ENCODE measurements around the gene FASN. TPM values are rescaled to one million over a fixed set of nuclear protein-coding genes. Genes with fewer than 3 reads are reported as not detected.

The FASN gene
- total and polyA plus RNA-seq, 2 donors (not counting 1 experiment from before 2014, with no cell fraction given): 19.4 to 35.6 TPM

DNA sequence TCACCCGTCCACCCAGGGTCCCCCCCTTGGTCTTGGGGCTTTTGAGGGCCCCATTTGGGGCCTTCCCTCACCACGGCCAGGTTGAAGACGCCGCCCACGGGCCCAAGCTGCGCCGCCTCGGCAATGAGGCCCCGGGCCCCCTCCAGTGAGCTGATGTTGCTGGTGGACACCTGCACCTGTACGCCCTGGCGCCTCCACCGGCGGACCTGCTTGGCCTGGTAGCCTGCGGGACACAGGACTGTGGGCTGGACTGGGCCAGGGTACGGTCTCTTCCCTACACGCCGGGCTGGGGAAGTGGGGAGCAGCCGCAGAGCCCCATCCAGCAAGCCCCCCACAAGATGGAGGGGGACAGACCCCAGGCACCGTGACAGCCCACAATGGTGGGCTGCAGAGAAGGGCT is 15.6 kb downstream of the FASN start:
- Histone ChIP-seq H3K79me2 (ENCODE audit: control insufficient read depth, insufficient read depth, low read length) (no peaks in the 10 kb centered on the region), H3K4me3 (ENCODE audit: control extremely low read depth in 1 of 5, extremely low read depth in 1 of 5, insufficient read depth in 1 of 5, low read depth in 2 of 5, low read length in 4 of 5) (no peak overlapping the region), H3K9ac (ENCODE audit: low read length) (no peak overlapping the region), H3K4me2 (replicated peaks; ENCODE audit: low read depth, low read length, poor library complexity, severe bottlenecking) (no peak overlapping the region), H3K27ac (ENCODE audit: low read length in 2 of 2) (no peak overlapping the region), H3K9me3 (ENCODE audit: control extremely low read depth in 1 of 3, control insufficient read depth in 2 of 3, insufficient read depth in 1 of 3, low read length in 2 of 3) (no peaks in the 10 kb centered on the region), H3K27me3 (replicated peaks in 1 of 4; ENCODE audit: control extremely low read depth in 1 of 4, control insufficient read depth in 3 of 4, insufficient read depth in 4 of 4, low read length in 3 of 4) (no peaks in the 10 kb centered on the region), H2AFZ (ENCODE audit: insufficient read depth, low read depth, low read length, poor library complexity, severe bottlenecking) (no peak overlapping the region), H4K20me1 (ENCODE audit: control insufficient read depth, insufficient read depth, low read length, poor library complexity, severe bottlenecking) (no peaks in the 10 kb centered on the region), H3K4me1 (ENCODE audit: control insufficient read depth in 2 of 2, insufficient read depth in 2 of 2, low read length in 2 of 2) (no peaks in the 10 kb centered on the region), H3K36me3 (replicated peaks in 1 of 2; ENCODE audit: control extremely low read depth in 1 of 2, control insufficient read depth in 1 of 2, extremely low read depth in 1 of 2, insufficient read depth in 2 of 2, low read length in 1 of 2) (peaks cover 0 to 53% of the 10 kb centered on the region in 2 experiments)
- POLR2A ChIA-PET: no interaction called here
- 93% methylated on average over 19 of the region's 19 CpGs for WGBS (ENCODE audit: insufficient coverage)
- Mint-ChIP-seq H3K4me1 (no peaks in the 10 kb centered on the region), H3K4me3 (no peak overlapping the region), H3K9me3 (ENCODE audit: insufficient read depth) (no peaks in the 10 kb centered on the region), H3K27me3 (no peaks in the 10 kb centered on the region), H3K27ac (no peak overlapping the region)
- DNase-seq: no peak
- TF ChIP-seq EZH2 (IDR thresholded peaks at IDR 0.05; ENCODE audit: borderline replicate concordance, insufficient read depth, low read depth, low read length, poor library complexity, severe bottlenecking): no peak
- TF ChIP-seq, protein P1, sequence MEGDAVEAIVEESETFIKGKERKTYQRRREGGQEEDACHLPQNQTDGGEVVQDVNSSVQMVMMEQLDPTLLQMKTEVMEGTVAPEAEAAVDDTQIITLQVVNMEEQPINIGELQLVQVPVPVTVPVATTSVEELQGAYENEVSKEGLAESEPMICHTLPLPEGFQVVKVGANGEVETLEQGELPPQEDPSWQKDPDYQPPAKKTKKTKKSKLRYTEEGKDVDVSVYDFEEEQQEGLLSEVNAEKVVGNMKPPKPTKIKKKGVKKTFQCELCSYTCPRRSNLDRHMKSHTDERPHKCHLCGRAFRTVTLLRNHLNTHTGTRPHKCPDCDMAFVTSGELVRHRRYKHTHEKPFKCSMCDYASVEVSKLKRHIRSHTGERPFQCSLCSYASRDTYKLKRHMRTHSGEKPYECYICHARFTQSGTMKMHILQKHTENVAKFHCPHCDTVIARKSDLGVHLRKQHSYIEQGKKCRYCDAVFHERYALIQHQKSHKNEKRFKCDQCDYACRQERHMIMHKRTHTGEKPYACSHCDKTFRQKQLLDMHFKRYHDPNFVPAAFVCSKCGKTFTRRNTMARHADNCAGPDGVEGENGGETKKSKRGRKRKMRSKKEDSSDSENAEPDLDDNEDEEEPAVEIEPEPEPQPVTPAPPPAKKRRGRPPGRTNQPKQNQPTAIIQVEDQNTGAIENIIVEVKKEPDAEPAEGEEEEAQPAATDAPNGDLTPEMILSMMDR (IDR thresholded peaks at IDR 0.05): no peak
- intact Hi-C loops (cut with micrococcal nuclease): no loop called here
- ATAC-seq (ENCODE audit: low read depth): no peak
- CTCF ChIA-PET: no interaction called here

DNA sequence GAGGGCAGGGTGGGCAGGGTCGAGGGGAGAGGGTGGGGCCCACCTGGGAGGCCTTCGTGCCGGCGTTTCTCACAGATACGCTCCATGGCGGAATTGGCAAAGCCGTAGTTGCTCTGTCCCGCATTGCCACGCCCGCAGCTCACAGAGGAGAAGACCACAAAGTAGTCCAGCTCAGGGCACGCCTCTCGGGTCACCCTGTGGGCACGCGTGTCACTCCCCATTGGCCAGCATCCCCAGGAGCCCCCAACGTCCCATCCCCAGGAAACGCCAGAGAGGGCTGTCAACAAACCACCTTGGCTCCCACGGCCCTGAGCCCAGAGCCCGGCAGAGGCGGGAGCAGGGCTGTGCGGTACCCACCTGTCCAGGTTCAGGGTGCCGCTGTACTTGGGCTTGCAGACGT is 16.1 kb downstream of the FASN start:
- no peak overlapping the region for H3K4me3 ChIP-seq (ENCODE audit: control extremely low read depth in 1 of 5, extremely low read depth in 1 of 5, insufficient read depth in 1 of 5, low read depth in 2 of 5, low read length in 4 of 5)
- H3K9me3 Mint-ChIP-seq (ENCODE audit: insufficient read depth): no peaks in the 10 kb centered on the region
- intact Hi-C loops (cut with micrococcal nuclease): no loop called here
- POLR2A ChIA-PET: no interaction called here
- CTCF ChIA-PET: no interaction called here
- H3K9me3 ChIP-seq (ENCODE audit: control extremely low read depth in 1 of 3, control insufficient read depth in 2 of 3, insufficient read depth in 1 of 3, low read length in 2 of 3): no peaks in the 10 kb centered on the region
- no peak overlapping the region for H3K4me3 Mint-ChIP-seq
- DNase-seq: no peak
- H3K36me3 ChIP-seq (replicated peaks in 1 of 2; ENCODE audit: control extremely low read depth in 1 of 2, control insufficient read depth in 1 of 2, extremely low read depth in 1 of 2, insufficient read depth in 2 of 2, low read length in 1 of 2): peaks cover 0 to 48% of the 10 kb centered on the region in 2 experiments
- H3K27me3 ChIP-seq (replicated peaks in 1 of 4; ENCODE audit: control extremely low read depth in 1 of 4, control insufficient read depth in 3 of 4, insufficient read depth in 4 of 4, low read length in 3 of 4): no peaks in the 10 kb centered on the region
- no peaks in the 10 kb centered on the region for H4K20me1 ChIP-seq (ENCODE audit: control insufficient read depth, insufficient read depth, low read length, poor library complexity, severe bottlenecking)
- no peak overlapping the region for H3K27ac ChIP-seq (ENCODE audit: low read length in 2 of 2)
- H3K79me2 ChIP-seq (ENCODE audit: control insufficient read depth, insufficient read depth, low read length): no peaks in the 10 kb centered on the region
- no peaks in the 10 kb centered on the region for H3K4me1 ChIP-seq (ENCODE audit: control insufficient read depth in 2 of 2, insufficient read depth in 2 of 2, low read length in 2 of 2)
- ATAC-seq (ENCODE audit: low read depth): no peak
- H3K27me3 Mint-ChIP-seq: no peaks in the 10 kb centered on the region
- H3K4me1 Mint-ChIP-seq: no peaks in the 10 kb centered on the region
- H3K27ac Mint-ChIP-seq: no peak overlapping the region
- no peak overlapping the region for H3K9ac ChIP-seq (ENCODE audit: low read length)
- TF ChIP-seq, protein P1 (IDR thresholded peaks at IDR 0.05): no peak
- TF ChIP-seq EZH2 (IDR thresholded peaks at IDR 0.05; ENCODE audit: borderline replicate concordance, insufficient read depth, low read depth, low read length, poor library complexity, severe bottlenecking): no peak
- 98% methylated on average over 21 of the region's 22 CpGs for WGBS (ENCODE audit: insufficient coverage)
- no peak overlapping the region for H2AFZ ChIP-seq (ENCODE audit: insufficient read depth, low read depth, low read length, poor library complexity, severe bottlenecking)
- no peak overlapping the region for H3K4me2 ChIP-seq (replicated peaks; ENCODE audit: low read depth, low read length, poor library complexity, severe bottlenecking)

Data from B cell (primary cell).